Mesenteric fat pad (tissue), 1 donor: ENCODE data around the gene GNAS. TPM values are rescaled to one million over a fixed set of nuclear protein-coding genes. Genes with fewer than 3 reads are reported as not detected.

Experiments used
- DNase-seq: peaks from one replicate; pipeline ENCODE4 v3.0.0-alpha.2; 2020; ENCODE audit warnings: low spot score
- total RNA-seq: library from RNA; stranded (reverse); fragmentation: NEBNext Ultra II Directional; extraction: Animal tissue kit (Norgen Biotek cat#: 25700); gene quantifications from one replicate; pipeline ENCODE4 v1.2.1, GENCODE V29; 2021
- donor health status: DM: yes; HTN: yes; CAD: no.

GNAS gene
- total RNA-seq, 1 donor from 2014 or later: 697 TPM

- DNase-seq: no peak
Measured at GRCh38 chr20:58878399-58878798, 25.9 kb downstream of the GNAS start.

GRCh38 chr20:58880441-58880840, 27.9 kb downstream of the GNAS start:
- no peak for DNase-seq

- no peak for DNase-seq
Measured at GRCh38 chr20:58880994-58881752, 28.7 kb downstream of the GNAS start.

- DNase-seq: no peak
Measured at GRCh38 chr20:58882704-58883089, 30.2 kb downstream of the GNAS start.

- DNase-seq: no peak
Measured at GRCh38 chr20:58883241-58883691, 30.8 kb downstream of the GNAS start.

- DNase-seq: no peak
Measured at GRCh38 chr20:58884966-58885365, 32.5 kb downstream of the GNAS start.

- DNase-seq: no peak
Measured at GRCh38 chr20:58886546-58886945, 34.0 kb downstream of the GNAS start.

- DNase-seq: no peak
Measured at GRCh38 chr20:58888103-58888502, 35.6 kb downstream of the GNAS start.

- DNase-seq: peak; percentile 93
Measured at GRCh38 chr20:58888521-58889333, 36.2 kb downstream of the GNAS start.

GRCh38 chr20:58889334-58889760, 36.8 kb downstream of the GNAS start:
- DNase-seq: no peak

GRCh38 chr20:58889798-58890517, 37.4 kb downstream of the GNAS start:
- no peak for DNase-seq

GRCh38 chr20:58890518-58891085, 38.1 kb downstream of the GNAS start:
- peak; percentile 91 for DNase-seq

GRCh38 chr20:58891086-58891717, 38.7 kb downstream of the GNAS start:
- peak; percentile 92 for DNase-seq

GRCh38 chr20:58891718-58892140, 39.2 kb downstream of the GNAS start:
- DNase-seq: no peak

- DNase-seq: peak; percentile 92
Measured at GRCh38 chr20:58892141-58892931, 39.8 kb downstream of the GNAS start.

- DNase-seq: no peak
Measured at GRCh38 chr20:58892932-58893224, 40.4 kb downstream of the GNAS start.

GRCh38 chr20:58893355-58894120, 41.0 kb downstream of the GNAS start:
- no peak for DNase-seq

GRCh38 chr20:58894652-58895447, 42.3 kb downstream of the GNAS start:
- DNase-seq: no peak
